ENCODE data around the gene ZNF317.

DNA sequence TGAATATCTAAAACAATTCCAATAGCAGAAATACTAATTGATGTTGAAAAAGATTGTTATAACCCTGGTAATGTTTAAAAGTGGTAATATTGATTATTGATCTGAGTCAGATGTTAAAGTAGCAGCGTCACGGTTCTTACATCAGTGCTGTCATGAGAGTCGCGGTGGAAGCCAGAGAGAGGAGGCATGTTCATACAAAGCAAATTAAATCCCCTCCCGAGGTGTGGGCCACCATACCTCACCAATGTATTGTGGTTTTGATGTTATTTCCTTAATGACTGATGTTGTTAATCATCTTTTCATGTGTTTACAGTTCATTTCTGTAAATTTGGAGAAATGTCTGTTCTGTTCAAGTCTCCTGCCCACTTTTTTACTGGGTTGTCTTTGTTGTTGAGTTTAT lies 11.2 kb downstream of the ZNF317 start:
- TF ChIP-seq, protein P1, sequence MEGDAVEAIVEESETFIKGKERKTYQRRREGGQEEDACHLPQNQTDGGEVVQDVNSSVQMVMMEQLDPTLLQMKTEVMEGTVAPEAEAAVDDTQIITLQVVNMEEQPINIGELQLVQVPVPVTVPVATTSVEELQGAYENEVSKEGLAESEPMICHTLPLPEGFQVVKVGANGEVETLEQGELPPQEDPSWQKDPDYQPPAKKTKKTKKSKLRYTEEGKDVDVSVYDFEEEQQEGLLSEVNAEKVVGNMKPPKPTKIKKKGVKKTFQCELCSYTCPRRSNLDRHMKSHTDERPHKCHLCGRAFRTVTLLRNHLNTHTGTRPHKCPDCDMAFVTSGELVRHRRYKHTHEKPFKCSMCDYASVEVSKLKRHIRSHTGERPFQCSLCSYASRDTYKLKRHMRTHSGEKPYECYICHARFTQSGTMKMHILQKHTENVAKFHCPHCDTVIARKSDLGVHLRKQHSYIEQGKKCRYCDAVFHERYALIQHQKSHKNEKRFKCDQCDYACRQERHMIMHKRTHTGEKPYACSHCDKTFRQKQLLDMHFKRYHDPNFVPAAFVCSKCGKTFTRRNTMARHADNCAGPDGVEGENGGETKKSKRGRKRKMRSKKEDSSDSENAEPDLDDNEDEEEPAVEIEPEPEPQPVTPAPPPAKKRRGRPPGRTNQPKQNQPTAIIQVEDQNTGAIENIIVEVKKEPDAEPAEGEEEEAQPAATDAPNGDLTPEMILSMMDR (IDR thresholded peaks at IDR 0.05; ENCODE audit: low read length) = no peak
- no peak for TF ChIP-seq EZH2 (IDR thresholded peaks at IDR 0.05; ENCODE audit: borderline replicate concordance, low read length)

All from OCI-LY1 (cell line).